MM.1S (cell line): Measurements from ENCODE around the gene PELI3.

ENCODE experiments used
- EZH2 ChIP-seq: fragments of 300-600 bp; sonication (generic); optimal IDR thresholded peaks from 2 replicates; pipeline ENCODE3; 2017; ENCODE audit warnings: low read depth, mild to moderate bottlenecking, antibody characterized with exemption, low read length, mixed read lengths
- EZH2phosphoT487 ChIP-seq: fragments of 300-600 bp; sonication (generic); IDR thresholded peaks from 2 replicates; pipeline ENCODE4 v1.6.1; 2018; ENCODE audit warnings: antibody characterized with exemption, low read length
- TF ChIP-seq, protein P1 (sequence below): fragments of 300-600 bp; sonication (generic); IDR thresholded peaks from 2 replicates; pipeline ENCODE4 v1.5.1; 2016; ENCODE audit warnings: antibody characterized with exemption, low read length, mixed read lengths

DNA sequence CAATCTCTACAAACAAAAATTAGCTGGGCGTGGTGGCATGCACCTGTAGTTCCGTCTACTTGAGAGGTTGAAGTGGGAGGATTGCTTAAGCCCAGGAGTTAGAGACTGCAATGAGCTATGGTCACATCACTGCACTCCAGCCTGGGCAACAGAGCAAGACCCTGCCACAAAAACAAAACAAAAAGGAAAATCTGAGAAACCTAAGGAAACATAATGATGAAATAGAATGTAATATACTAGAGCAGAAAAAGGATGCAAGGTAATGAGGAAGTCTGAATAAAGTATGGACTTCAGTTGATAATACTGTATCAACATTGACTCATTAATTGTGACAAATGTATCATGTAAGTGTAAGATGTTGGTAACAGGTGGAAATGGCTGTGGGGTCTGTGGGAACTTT is 37.8 kb upstream of the PELI3 start:
- TF ChIP-seq, protein P1, sequence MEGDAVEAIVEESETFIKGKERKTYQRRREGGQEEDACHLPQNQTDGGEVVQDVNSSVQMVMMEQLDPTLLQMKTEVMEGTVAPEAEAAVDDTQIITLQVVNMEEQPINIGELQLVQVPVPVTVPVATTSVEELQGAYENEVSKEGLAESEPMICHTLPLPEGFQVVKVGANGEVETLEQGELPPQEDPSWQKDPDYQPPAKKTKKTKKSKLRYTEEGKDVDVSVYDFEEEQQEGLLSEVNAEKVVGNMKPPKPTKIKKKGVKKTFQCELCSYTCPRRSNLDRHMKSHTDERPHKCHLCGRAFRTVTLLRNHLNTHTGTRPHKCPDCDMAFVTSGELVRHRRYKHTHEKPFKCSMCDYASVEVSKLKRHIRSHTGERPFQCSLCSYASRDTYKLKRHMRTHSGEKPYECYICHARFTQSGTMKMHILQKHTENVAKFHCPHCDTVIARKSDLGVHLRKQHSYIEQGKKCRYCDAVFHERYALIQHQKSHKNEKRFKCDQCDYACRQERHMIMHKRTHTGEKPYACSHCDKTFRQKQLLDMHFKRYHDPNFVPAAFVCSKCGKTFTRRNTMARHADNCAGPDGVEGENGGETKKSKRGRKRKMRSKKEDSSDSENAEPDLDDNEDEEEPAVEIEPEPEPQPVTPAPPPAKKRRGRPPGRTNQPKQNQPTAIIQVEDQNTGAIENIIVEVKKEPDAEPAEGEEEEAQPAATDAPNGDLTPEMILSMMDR, result no peak
- TF ChIP-seq EZH2phosphoT487, result no peak
- no peak for TF ChIP-seq EZH2
